Right lobe of liver (tissue), 6 donors: ENCODE results near the gene C19orf12. TPM values are rescaled to one million over a fixed set of nuclear protein-coding genes. Genes with fewer than 3 reads are reported as not detected.
"Not testable (repeated sequence)": the region's sequence is repeated elsewhere in the genome, so short reads cannot be mapped to it uniquely, and the experiment has no call there.

Source experiments
- ATAC-seq, 4 donors: fragments of 200-7000 bp; cut with Tn5 transposase; one replicate each; pipeline ENCODE4 v1.9.1; 2020; ENCODE audit warnings: mild to moderate bottlenecking in 4 of 4, moderate library complexity in 4 of 4
- DNase-seq, 3 donors: peaks; one replicate each; pipeline ENCODE4 v3.0.0-alpha.2; 2020
- H3K27ac ChIP-seq, 3 donors: fragments of 200-600 bp; one replicate each; pipeline ENCODE4 v1.8.0; 2022
- H3K27me3 ChIP-seq, 2 donors: fragments of 200-600 bp; one replicate each; pipeline ENCODE4 v1.8.0; 2022
- H3K36me3 ChIP-seq, 4 donors: fragments of 200-600 bp; sonication (generic) in 1 of 4; one replicate each; pipeline versions ENCODE4 v1.5.1 to v1.8.0; 2017 to 2022; ENCODE audit warnings: control low read depth in 1 of 4
- H3K4me1 ChIP-seq, 4 donors: fragments of 200-600 bp; sonication (generic) in 1 of 4; one replicate each; pipeline versions ENCODE4 v1.5.1 to v1.8.0; 2017 to 2022; ENCODE audit warnings: control low read depth in 1 of 4
- H3K4me3 ChIP-seq, 3 donors: fragments of 200-600 bp; one replicate each; pipeline ENCODE4 v1.8.0; 2022
- H3K9me3 ChIP-seq, 4 donors: fragments of 200-600 bp; sonication (generic) in 1 of 4; one replicate each; pipeline versions ENCODE4 v1.5.1 to v1.8.0; 2017 to 2022; ENCODE audit warnings: control low read depth in 1 of 4
- CTCF ChIP-seq, 4 donors: fragments of 200-600 bp in 3 of 4; fragments of 450-650 bp in 1 of 4; IDR thresholded peaks; one replicate each; pipeline versions ENCODE4 v1.5.1 to v1.8.0; 2016 to 2022; ENCODE audit warnings: antibody characterized with exemption in 4 of 4, mild to moderate bottlenecking in 2 of 4
- POLR2A ChIP-seq: fragments of 450-650 bp; IDR thresholded peaks from one replicate; pipeline ENCODE4 v1.6.1; 2017; ENCODE audit warnings: antibody characterized with exemption, mild to moderate bottlenecking
- WGBS: methylation state at CpG from one replicate; pipeline ENCODE4 v1.1.6; 2018; ENCODE audit warnings: low coverage, low lambda C conversion rate; ENCODE audit not compliant: insufficient coverage; ENCODE audit errors: missing lambda C conversion rate; 5-methylcytosine and 5-hydroxymethylcytosine counted together
- intact Hi-C, 2 donors: fragments of 100-400 bp; cut with DNase I; formaldehyde crosslinking; loops; one replicate each; pipeline versions ENCODE4 v1.11.2 to v1.14.1; 2022
- total RNA-seq, 6 experiments: library from RNA; depleted of rRNA in 2 of 6; stranded (reverse); fragments of >200 nt in 2 of 6; fragmentation: NEBNext Ultra II Directional in 3 of 6; extraction: Animal tissue kit (Norgen Biotek cat#: 25700) in 3 of 6; gene quantifications; one replicate each; pipeline versions ENCODE4 v1.1.0 to v1.2.4, GENCODE V29; 2016 to 2023
- donor health status: DM: no; HTN: yes; CAD: no.
- donor health status: DM: no; HTN: no; CAD: no.
- donor health status: DM: no; HTN: no; CAD: no.
- donor health status: DM: no; HTN: yes; CAD: no.
- donor health status: DM: no; HTN: yes; CAD: no.

C19orf12 gene
- total RNA-seq, 6 experiments from 2014 or later = 35.2 to 62.8 (median 52.4) TPM

GRCh38 chr19:29671393-29672160 lies 43.5 kb downstream of the C19orf12 start:
- Histone ChIP-seq H3K9me3 (no peaks in the 10 kb centered on the region), H3K4me1 (peaks cover 0 to 83% (median 31%) of the 10 kb centered on the region in 4 donors)
- intact Hi-C loops = loop anchor here (10.0 kb wide), 1 partner anchor 57 kb away; no protein-coding TSS in a partner anchor

GRCh38 chr19:29671026-29671392 lies 44.1 kb downstream of the C19orf12 start:
- not testable (repeated sequence) for H3K9me3 ChIP-seq, ATAC-seq, H3K27me3 ChIP-seq, H3K4me3 ChIP-seq, DNase-seq
- intact Hi-C loops = loop anchor here (10.0 kb wide), 1 partner anchor 56 kb away; no protein-coding TSS in a partner anchor
- 55% methylated on average over 5 of the region's 6 CpGs for WGBS
- H3K4me1 ChIP-seq = peaks cover 0 to 78% (median 29%) of the 10 kb centered on the region in 4 donors
- peaks cover 0 to 18% (median 9%) of the 10 kb centered on the region in 4 donors for H3K36me3 ChIP-seq
- peak overlapping the region; percentile 23 to 60 (median 43) for H3K27ac ChIP-seq

More at GRCh38 chr19:29671393-29672160, 43.5 kb downstream of the C19orf12 start:
- ATAC-seq = peak; percentile 58 to 67 (median 61)
- Histone ChIP-seq H3K36me3 (peaks cover 0 to 18% (median 9%) of the 10 kb centered on the region in 4 donors), H3K4me3 (no peak overlapping the region), H3K27ac (peak overlapping the region; percentile 23 to 60 (median 43)), H3K27me3 (no peaks in the 10 kb centered on the region)
- DNase-seq = peak in 2 of 3 donors; percentile 63 to 72
- TF ChIP-seq POLR2A = no peak
- TF ChIP-seq CTCF (IDR thresholded peaks at IDR 0.05) = peak in 2 of 4 donors; percentile 8 to 38
- WGBS = 21% methylated on average over 5 of the region's 12 CpGs

- H3K36me3 ChIP-seq = peaks cover 0 to 14% (median 9%) of the 10 kb centered on the region in 4 donors
- H3K27me3 ChIP-seq = no peaks in the 10 kb centered on the region
- ATAC-seq (no peak), DNase-seq (no peak)
- peaks cover 0 to 70% (median 25%) of the 10 kb centered on the region in 4 donors for H3K4me1 ChIP-seq
- WGBS = 89% methylated on average over 5 of the region's 5 CpGs
- TF ChIP-seq POLR2A (no peak), CTCF (IDR thresholded peaks at IDR 0.05) (no peak)
- no peak overlapping the region for H3K4me3 ChIP-seq
- H3K9me3 ChIP-seq = no peaks in the 10 kb centered on the region
- H3K27ac ChIP-seq = peak overlapping the region in 1 of 3 donors; percentile 60
- intact Hi-C loops = loop anchor here (10.0 kb wide), 1 partner anchor 55 kb away; no protein-coding TSS in a partner anchor
These were observed 44.8 kb downstream of the C19orf12 start for GRCh38 chr19:29670255-29670654.

DNA sequence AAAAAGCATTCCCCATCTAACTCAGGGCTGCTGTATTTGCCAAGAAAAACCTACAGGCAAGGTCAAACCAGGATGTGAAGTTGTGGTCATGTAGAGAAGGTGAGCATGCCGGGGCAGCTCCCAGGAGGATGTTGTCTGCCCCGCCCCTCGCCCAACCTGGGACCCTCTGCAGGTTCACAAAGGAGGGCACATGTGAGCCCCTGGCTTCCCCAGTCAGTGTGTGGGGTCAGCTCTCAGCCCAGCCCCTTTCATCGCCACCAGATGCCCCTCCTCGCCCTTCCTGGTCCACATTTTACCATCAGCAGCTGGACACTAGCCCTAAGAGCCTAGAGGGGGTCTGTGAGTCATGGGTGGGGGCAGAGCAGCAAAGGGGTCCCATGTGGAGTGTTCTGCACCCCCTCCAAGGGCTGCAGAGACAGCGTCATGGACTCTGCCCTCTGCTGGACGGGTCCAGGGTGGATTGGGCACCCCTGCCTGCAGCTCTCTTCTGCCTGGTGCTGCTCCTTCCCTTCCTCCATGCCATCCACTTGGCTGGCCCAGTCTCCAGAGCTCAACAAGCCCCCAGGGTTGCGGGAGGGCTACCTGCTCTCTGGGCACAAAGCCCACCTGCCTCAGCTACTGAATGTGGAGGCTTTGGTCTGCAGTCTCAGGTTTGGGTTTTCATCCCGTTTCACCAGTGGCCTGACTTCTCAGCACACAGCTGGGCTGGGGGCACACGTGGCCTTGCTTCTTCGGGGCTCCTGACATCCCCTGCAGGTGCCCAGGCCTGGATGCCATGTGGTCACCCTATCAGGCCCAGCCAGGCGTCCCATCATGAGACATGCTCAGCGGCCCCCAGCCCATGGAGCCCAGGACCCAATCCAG lies 46.1 kb downstream of the C19orf12 start:
- peaks cover 0 to 63% (median 20%) of the 10 kb centered on the region in 4 donors for H3K4me1 ChIP-seq
- peaks cover 0 to 2% (median under 1%) of the 10 kb centered on the region in 4 donors for H3K36me3 ChIP-seq
- ATAC-seq (no peak), DNase-seq (peak; percentile 27 to 53 (median 50))
- H3K4me3 ChIP-seq = no peak overlapping the region
- intact Hi-C loops = no loop called here
- TF ChIP-seq POLR2A (no peak), CTCF (IDR thresholded peaks at IDR 0.05) (peak in 3 of 4 donors; percentile 20 to 40 (median 24))
- no peaks in the 10 kb centered on the region for H3K27me3 ChIP-seq
- no peaks in the 10 kb centered on the region for H3K9me3 ChIP-seq
- WGBS = 47% methylated on average over 3 of the region's 13 CpGs
- H3K27ac ChIP-seq = no peak overlapping the region
